HEK293 (cell line): ENCODE measurements around the gene CFAP410.

Source experiments
- CTCF ChIA-PET: fragments of 350-600 bp; formaldehyde crosslinking; extraction: SDS; loops from one replicate; lab custom pipeline; 2021; ENCODE audit warnings: antibody characterized with exemption; lab: Yijun Ruan, JAX
- POLR2A ChIA-PET: fragments of 300-600 bp; formaldehyde crosslinking; extraction: SDS; loops from one replicate; lab custom pipeline; 2020; ENCODE audit warnings: antibody characterized with exemption, inconsistent platforms; lab: Yijun Ruan, JAX
- H3K27ac ChIP-seq: fragments of 200-500 bp; sonication (Bioruptor generic); 2 replicates; pipeline ENCODE4 v1.5.1; 2014; ENCODE audit warnings: low read depth, low read length, control low read depth, inconsistent platforms; ENCODE audit errors: extremely low read depth
- H3K36me3 ChIP-seq, 2 experiments: fragments of 200-500 bp in 1 of 2; sonication (Bioruptor generic) in 1 of 2; 1 replicate in 1 of 2; 2 replicates in 1 of 2; pipeline ENCODE4 v1.5.1; 2014 to 2017; ENCODE audit warnings: inconsistent platforms in 2 of 2, low read length in 2 of 2; ENCODE audit not compliant: control insufficient read depth in 2 of 2, insufficient read depth in 1 of 2
- H3K4me1 ChIP-seq: fragments of 200-500 bp; sonication (Bioruptor generic); 2 replicates; pipeline ENCODE4 v1.5.1; 2014; ENCODE audit warnings: mild to moderate bottlenecking, low read length, inconsistent platforms; ENCODE audit not compliant: control insufficient read depth, insufficient read depth
- H3K4me3 ChIP-seq: 2 replicates; pipeline ENCODE4 v1.5.1; 2011; ENCODE audit warnings: low read depth, mild to moderate bottlenecking, control low read depth, low read length, moderate library complexity
- H3K9me3 ChIP-seq: fragments of 200-500 bp; sonication (Bioruptor generic); 2 replicates; pipeline ENCODE4 v1.5.1; 2014; ENCODE audit warnings: low read depth, low read length, inconsistent platforms; ENCODE audit not compliant: control insufficient read depth, insufficient read depth
- KLF8 ChIP-seq: fragments of 450-650 bp; formaldehyde crosslinking; IDR thresholded peaks from 2 replicates; pipeline ENCODE4 v1.5.1; 2016; ENCODE audit warnings: missing biosample characterization, missing genetic modification characterization
- REPIN1 ChIP-seq: fragments of 450-650 bp; formaldehyde crosslinking; IDR thresholded peaks from 2 replicates; pipeline ENCODE4 v1.5.1; 2017; ENCODE audit warnings: missing biosample characterization, missing genetic modification characterization, low read depth
- SP7 ChIP-seq: fragments of 450-650 bp; formaldehyde crosslinking; IDR thresholded peaks from 2 replicates; pipeline ENCODE4 v1.5.1; 2016; ENCODE audit warnings: missing biosample characterization, missing genetic modification characterization
- ZFP41 ChIP-seq: fragments of 450-650 bp; formaldehyde crosslinking; IDR thresholded peaks from 2 replicates; pipeline ENCODE4 v1.5.1; 2016; ENCODE audit warnings: missing biosample characterization, missing genetic modification characterization, borderline replicate concordance
- ZNF112 ChIP-seq: fragments of 450-650 bp; formaldehyde crosslinking; IDR thresholded peaks from 2 replicates; pipeline ENCODE4 v1.5.0; 2017; ENCODE audit warnings: missing biosample characterization, missing genetic modification characterization
- ZNF146 ChIP-seq: fragments of 450-650 bp; formaldehyde crosslinking; IDR thresholded peaks from 2 replicates; pipeline ENCODE4 v1.5.1; 2016; ENCODE audit warnings: missing biosample characterization, missing genetic modification characterization
- ZNF24 ChIP-seq: fragments of 450-650 bp; formaldehyde crosslinking; IDR thresholded peaks from 2 replicates; pipeline ENCODE4 v1.5.1; 2016; ENCODE audit warnings: missing biosample characterization, missing genetic modification characterization
- ZNF404 ChIP-seq: fragments of 450-650 bp; formaldehyde crosslinking; IDR thresholded peaks from 2 replicates; pipeline ENCODE4 v1.5.1; 2017; ENCODE audit warnings: missing biosample characterization, missing genetic modification characterization
- ZNF48 ChIP-seq: fragments of 450-650 bp; formaldehyde crosslinking; IDR thresholded peaks from 2 replicates; pipeline ENCODE4 v1.5.1; 2016; ENCODE audit warnings: missing biosample characterization, missing genetic modification characterization
- ZNF596 ChIP-seq: fragments of 450-650 bp; IDR thresholded peaks from 2 replicates; pipeline ENCODE4 v1.5.0; 2018; ENCODE audit warnings: missing biosample characterization, mild to moderate bottlenecking, missing genetic modification characterization, moderate library complexity
- ZNF610 ChIP-seq: fragments of 450-650 bp; formaldehyde crosslinking; IDR thresholded peaks from 2 replicates; pipeline ENCODE4 v1.5.1; 2016; ENCODE audit warnings: missing biosample characterization, missing genetic modification characterization, borderline replicate concordance
- ZNF701 ChIP-seq: fragments of 450-650 bp; formaldehyde crosslinking; IDR thresholded peaks from 2 replicates; pipeline ENCODE4 v1.5.1; 2016; ENCODE audit warnings: missing biosample characterization, missing genetic modification characterization
- TF ChIP-seq, protein P1 (sequence below): fragments of 450-650 bp; formaldehyde crosslinking; IDR thresholded peaks from 2 replicates; pipeline ENCODE4 v1.5.1; 2016; ENCODE audit warnings: missing biosample characterization, missing genetic modification characterization
- TF ChIP-seq, protein P2 (sequence below): fragments of 450-650 bp; formaldehyde crosslinking; IDR thresholded peaks from 2 replicates; pipeline ENCODE4 v1.5.1; 2016; ENCODE audit warnings: missing biosample characterization, missing genetic modification characterization
- TF ChIP-seq, protein P3 (sequence below): fragments of 450-650 bp; formaldehyde crosslinking; IDR thresholded peaks from 2 replicates; pipeline ENCODE4 v1.5.1; 2017; ENCODE audit warnings: missing biosample characterization, missing genetic modification characterization
- TF ChIP-seq, protein P4 (sequence below): fragments of 450-650 bp; formaldehyde crosslinking; IDR thresholded peaks from 2 replicates; pipeline ENCODE4 v1.5.1; 2016; ENCODE audit warnings: missing biosample characterization, missing genetic modification characterization
- TF ChIP-seq, protein P5 (sequence below): fragments of 450-650 bp; formaldehyde crosslinking; IDR thresholded peaks from 2 replicates; pipeline ENCODE4 v1.5.1; 2017; ENCODE audit warnings: missing biosample characterization, missing genetic modification characterization

CFAP410 gene

DNA sequence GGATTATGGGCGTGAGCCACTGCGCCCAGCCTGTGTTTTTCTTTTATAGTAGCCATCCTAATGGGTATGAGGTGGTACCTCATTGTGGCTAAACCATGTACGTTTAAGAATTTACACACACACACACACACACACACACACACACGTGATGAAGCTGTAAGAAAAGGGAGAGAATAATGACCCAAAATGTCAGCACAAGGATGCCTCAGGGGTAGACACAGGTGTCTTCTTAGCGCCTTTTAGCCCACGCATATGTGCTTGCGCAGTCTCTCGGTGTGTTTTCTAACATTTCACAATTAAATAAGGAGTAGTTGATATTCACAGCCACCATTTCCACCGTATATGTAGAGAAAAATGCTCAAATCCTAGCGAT, 40.1 kb downstream of the CFAP410 start:
- H3K4me3 ChIP-seq, result peak overlapping the region; percentile 64

DNA sequence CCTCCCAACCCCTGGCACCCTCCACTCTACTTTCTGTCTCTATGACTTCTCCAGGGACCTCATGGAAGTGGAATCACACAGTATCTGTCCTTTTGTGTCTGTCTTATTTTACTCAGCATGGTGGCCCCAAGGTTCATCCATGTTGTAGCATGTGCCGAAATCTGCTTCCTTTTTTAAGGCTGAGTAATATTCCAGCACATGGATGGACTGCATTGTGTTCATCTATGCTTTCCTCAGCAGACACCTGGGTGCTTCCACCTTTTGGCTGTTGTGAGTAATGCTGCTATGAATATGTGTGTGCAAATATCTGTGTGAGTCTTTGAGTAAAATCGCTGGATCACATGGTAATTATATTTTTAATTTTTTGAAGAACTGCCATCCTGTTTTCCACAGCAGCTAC, 40.9 kb downstream of the CFAP410 start:
- H3K27ac ChIP-seq, result no peak overlapping the region
- peaks cover 8% of the 10 kb centered on the region; the same call in 1 of the 2 replicates for H3K4me1 ChIP-seq
- no peak overlapping the region for H3K4me3 ChIP-seq
- H3K9me3 ChIP-seq, result no peaks in the 10 kb centered on the region
- no peaks in the 10 kb centered on the region for H3K36me3 ChIP-seq
- ChIA-PET CTCF (interaction anchor here (0.6 to 2.2 kb wide), 18 partner anchors 11 to 1372 kb away, joined by 3 to 14 read pairs (median 4); no protein-coding TSS in a partner anchor), POLR2A (interaction anchor here (1.1 kb wide), 1 partner anchor 40 kb away, joined by 3 read pairs; no protein-coding TSS in a partner anchor)
- TF ChIP-seq, protein P1, sequence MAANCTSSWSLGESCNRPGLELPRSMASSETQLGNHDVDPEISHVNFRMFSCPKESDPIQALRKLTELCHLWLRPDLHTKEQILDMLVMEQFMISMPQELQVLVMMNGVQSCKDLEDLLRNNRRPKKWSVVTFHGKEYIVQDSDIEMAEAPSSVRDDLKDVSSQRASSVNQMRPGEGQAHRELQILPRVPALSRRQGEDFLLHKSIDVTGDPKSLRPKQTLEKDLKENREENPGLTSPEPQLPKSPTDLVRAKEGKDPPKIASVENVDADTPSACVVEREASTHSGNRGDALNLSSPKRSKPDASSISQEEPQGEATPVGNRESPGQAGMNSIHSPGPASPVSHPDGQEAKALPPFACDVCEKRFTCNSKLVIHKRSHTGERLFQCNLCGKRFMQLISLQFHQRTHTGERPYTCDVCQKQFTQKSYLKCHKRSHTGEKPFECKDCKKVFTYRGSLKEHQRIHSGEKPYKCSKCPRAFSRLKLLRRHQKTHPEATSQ, result peak; percentile 78; the same call in 1 of the 2 replicates
- TF ChIP-seq ZNF610 (tag by site-specific recombination), result 0 out of 2 replicates have a peak, but pooled peaks have one; percentile 5
- TF ChIP-seq ZNF48 (tag by site-specific recombination), result 0 out of 2 replicates have a peak, but pooled peaks have one; percentile 4
- TF ChIP-seq KLF8, result 0 out of 2 replicates have a peak, but pooled peaks have one; percentile 15
- TF ChIP-seq, protein P2, sequence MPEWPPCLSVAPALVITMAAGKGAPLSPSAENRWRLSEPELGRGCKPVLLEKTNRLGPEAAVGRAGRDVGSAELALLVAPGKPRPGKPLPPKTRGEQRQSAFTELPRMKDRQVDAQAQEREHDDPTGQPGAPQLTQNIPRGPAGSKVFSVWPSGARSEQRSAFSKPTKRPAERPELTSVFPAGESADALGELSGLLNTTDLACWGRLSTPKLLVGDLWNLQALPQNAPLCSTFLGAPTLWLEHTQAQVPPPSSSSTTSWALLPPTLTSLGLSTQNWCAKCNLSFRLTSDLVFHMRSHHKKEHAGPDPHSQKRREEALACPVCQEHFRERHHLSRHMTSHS (tag by site-specific recombination), result no peak
- TF ChIP-seq REPIN1 (tag by site-specific recombination), result peak; percentile 4; the same call in 1 of the 2 replicates
- TF ChIP-seq, protein P3, sequence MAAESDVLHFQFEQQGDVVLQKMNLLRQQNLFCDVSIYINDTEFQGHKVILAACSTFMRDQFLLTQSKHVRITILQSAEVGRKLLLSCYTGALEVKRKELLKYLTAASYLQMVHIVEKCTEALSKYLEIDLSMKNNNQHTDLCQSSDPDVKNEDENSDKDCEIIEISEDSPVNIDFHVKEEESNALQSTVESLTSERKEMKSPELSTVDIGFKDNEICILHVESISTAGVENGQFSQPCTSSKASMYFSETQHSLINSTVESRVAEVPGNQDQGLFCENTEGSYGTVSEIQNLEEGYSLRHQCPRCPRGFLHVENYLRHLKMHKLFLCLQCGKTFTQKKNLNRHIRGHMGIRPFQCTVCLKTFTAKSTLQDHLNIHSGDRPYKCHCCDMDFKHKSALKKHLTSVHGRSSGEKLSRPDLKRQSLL (tag by site-specific recombination), result peak; percentile 2; the same call in 1 of the 2 replicates
- TF ChIP-seq SP7, result 0 out of 2 replicates have a peak, but pooled peaks have one; percentile 3
- peak; percentile 100 for TF ChIP-seq ZNF146 (tag by site-specific recombination)
- TF ChIP-seq, protein P4, sequence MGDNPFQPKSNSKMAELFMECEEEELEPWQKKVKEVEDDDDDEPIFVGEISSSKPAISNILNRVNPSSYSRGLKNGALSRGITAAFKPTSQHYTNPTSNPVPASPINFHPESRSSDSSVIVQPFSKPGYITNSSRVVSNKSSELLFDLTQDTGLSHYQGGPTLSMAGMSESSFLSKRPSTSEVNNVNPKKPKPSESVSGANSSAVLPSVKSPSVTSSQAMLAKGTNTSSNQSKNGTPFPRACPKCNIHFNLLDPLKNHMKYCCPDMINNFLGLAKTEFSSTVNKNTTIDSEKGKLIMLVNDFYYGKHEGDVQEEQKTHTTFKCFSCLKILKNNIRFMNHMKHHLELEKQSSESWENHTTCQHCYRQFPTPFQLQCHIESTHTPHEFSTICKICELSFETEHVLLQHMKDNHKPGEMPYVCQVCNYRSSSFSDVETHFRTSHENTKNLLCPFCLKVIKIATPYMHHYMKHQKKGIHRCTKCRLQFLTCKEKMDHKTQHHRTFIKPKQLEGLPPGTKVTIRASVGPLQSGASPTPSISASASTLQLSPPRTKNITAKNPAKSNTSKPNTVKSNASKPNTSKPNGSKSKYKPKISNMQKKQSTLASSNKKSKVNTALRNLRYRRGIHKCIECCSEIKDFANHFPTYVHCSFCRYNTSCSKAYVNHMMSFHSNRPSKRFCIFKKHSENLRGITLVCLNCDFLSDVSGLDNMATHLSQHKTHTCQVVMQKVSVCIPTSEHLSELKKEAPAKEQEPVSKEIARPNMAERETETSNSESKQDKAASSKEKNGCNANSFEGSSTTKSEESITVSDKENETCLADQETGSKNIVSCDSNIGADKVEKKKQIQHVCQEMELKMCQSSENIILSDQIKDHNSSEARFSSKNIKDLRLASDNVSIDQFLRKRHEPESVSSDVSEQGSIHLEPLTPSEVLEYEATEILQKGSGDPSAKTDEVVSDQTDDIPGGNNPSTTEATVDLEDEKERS (tag by site-specific recombination), result 0 out of 2 replicates have a peak, but pooled peaks have one; percentile 59
- 0 out of 2 replicates have a peak, but pooled peaks have one; percentile 23 for TF ChIP-seq ZFP41 (tag by site-specific recombination)
- TF ChIP-seq ZNF24 (tag by site-specific recombination), result no peak
- TF ChIP-seq ZNF112 (tag by site-specific recombination), result no peak
- no peak for TF ChIP-seq ZNF404 (tag by site-specific recombination)
- TF ChIP-seq ZNF596, result no peak
- no peak for TF ChIP-seq ZNF701

More for the DNA sequence above, 40.1 kb downstream of the CFAP410 start:
- no peaks in the 10 kb centered on the region for H3K9me3 ChIP-seq
- CTCF ChIA-PET, result interaction anchor here (0.6 to 2.2 kb wide), 6 partner anchors 10 to 1372 kb away, joined by 3 to 11 read pairs (median 3); no protein-coding TSS in a partner anchor
- no peaks in the 10 kb centered on the region for H3K36me3 ChIP-seq
- POLR2A ChIA-PET, result interaction anchor here (0.8 kb wide), 1 partner anchor 40 kb away, joined by 3 read pairs; no protein-coding TSS in a partner anchor
- no peak for TF ChIP-seq ZNF48 (tag by site-specific recombination)
- TF ChIP-seq, protein P5, sequence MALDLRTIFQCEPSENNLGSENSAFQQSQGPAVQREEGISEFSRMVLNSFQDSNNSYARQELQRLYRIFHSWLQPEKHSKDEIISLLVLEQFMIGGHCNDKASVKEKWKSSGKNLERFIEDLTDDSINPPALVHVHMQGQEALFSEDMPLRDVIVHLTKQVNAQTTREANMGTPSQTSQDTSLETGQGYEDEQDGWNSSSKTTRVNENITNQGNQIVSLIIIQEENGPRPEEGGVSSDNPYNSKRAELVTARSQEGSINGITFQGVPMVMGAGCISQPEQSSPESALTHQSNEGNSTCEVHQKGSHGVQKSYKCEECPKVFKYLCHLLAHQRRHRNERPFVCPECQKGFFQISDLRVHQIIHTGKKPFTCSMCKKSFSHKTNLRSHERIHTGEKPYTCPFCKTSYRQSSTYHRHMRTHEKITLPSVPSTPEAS (tag by site-specific recombination), result peak; percentile 82
- H3K4me1 ChIP-seq, result peaks cover 8% of the 10 kb centered on the region; the same call in 1 of the 2 replicates
- H3K27ac ChIP-seq, result peak overlapping the region; percentile 81; the same call in 1 of the 2 replicates
